ENCODE measurements around the gene ERCC1.
"Not testable (repeated sequence)": the region's sequence is repeated elsewhere in the genome, so short reads cannot be mapped to it uniquely, and the experiment has no call there.

The ERCC1 gene

DNA sequence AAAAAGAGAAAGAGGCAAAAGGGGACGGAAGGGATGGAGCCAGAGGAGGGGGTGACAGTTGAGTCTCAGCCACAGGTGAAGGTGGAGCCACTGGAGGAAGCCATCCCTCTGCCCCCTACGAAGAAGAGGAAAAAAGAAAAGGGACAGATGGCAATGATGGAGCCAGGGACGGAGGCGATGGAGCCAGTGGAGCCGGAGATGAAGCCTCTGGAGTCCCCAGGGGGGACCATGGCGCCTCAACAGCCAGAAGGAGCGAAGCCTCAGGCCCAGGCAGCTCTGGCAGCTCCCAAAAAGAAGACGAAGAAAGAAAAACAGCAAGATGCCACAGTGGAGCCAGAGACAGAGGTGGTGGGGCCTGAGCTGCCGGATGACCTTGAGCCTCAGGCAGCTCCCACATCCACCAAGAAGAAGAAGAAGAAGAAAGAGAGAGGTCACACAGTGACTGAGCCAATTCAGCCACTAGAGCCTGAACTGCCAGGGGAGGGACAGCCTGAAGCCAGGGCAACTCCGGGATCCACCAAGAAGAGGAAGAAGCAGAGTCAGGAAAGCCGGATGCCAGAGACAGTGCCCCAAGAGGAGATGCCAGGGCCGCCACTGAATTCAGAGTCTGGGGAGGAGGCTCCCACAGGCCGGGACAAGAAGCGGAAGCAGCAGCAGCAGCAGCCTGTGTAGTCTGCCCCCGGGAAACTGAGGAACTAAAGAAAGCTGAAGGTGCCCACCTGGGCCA, 14.7 kb downstream of the ERCC1 start:
- no peak for DNase-seq
- Mint-ChIP-seq H3K4me3 (no peak overlapping the region), H3K27me3 (peaks cover 13% of the 10 kb centered on the region), H3K27ac (no peak overlapping the region), H3K36me3 (ENCODE audit: low read depth) (peaks cover 40% of the 10 kb centered on the region), H3K4me1 (peaks cover 39% of the 10 kb centered on the region), H3K9me3 (no peaks in the 10 kb centered on the region)
- no peak for ATAC-seq

DNA sequence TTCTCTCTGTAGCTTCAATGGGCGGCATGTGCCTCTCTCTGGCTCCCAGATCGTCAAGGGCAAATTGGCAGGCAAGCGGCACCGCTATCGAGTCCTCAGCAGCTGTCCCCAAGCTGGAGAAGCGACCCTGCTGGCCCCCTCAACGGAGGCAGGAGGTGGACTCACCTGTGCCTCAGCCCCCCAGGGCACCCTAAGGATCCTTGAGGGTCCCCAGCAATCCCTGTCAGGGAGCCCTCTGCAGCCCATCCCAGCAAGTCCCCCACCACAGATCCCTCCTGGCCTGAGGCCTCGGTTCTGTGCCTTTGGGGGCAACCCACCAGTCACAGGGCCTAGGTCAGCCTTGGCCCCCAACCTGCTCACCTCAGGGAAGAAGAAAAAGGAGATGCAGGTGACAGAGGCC, 15.6 kb downstream of the ERCC1 start:
- Mint-ChIP-seq H3K9me3 (no peaks in the 10 kb centered on the region), H3K4me3 (no peak overlapping the region), H3K36me3 (ENCODE audit: low read depth) (peaks cover 31% of the 10 kb centered on the region), H3K27ac (no peak overlapping the region), H3K4me1 (peaks cover 45% of the 10 kb centered on the region), H3K27me3 (peaks cover 21% of the 10 kb centered on the region)
- DNase-seq, result no peak
- no peak for ATAC-seq

DNA sequence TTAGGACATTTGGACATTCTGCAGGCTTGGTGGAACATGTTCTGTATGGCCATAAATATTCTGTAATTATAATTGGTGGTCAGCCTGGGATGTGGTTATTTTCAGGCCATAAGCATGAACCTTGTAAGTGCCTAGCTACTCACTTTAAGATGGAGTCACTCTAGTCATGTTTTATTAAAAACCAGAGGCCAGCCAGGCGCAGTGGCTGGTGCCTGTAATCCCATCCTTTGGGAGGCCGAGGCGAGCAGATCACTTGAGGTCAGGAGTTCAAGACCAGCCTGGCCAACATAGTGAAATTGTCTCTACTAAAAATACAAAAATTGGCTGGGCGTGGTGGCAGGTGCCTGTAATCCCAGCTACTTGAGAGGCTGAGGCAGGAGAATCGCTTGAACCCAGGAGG, 16.1 kb downstream of the ERCC1 start:
- H3K4me3 Mint-ChIP-seq, result peak overlapping the region; percentile 98
- H3K4me1 Mint-ChIP-seq, result peaks cover 48% of the 10 kb centered on the region
- not testable (repeated sequence) for ATAC-seq, DNase-seq, H3K9me3 Mint-ChIP-seq, H3K27ac Mint-ChIP-seq
- H3K27me3 Mint-ChIP-seq, result peaks cover 27% of the 10 kb centered on the region
- peaks cover 28% of the 10 kb centered on the region for H3K36me3 Mint-ChIP-seq (ENCODE audit: low read depth)

DNA sequence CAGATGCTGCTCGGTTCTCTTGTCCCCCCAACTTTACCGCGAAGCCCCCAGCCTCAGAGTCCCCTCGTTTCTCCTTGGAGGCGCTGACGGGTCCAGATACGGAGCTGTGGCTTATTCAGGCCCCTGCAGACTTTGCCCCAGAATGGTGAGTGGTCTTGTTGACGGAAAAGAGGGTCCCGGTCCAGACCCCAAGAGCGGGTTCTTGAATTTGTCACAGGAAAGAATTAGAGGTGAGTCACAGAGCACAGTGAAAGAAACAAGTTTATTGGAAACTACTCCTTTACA, 16.7 kb downstream of the ERCC1 start:
- Mint-ChIP-seq H3K4me3 (peak overlapping the region; percentile 98), H3K27ac (peak overlapping the region; percentile 91), H3K4me1 (peaks cover 48% of the 10 kb centered on the region)

DNA sequence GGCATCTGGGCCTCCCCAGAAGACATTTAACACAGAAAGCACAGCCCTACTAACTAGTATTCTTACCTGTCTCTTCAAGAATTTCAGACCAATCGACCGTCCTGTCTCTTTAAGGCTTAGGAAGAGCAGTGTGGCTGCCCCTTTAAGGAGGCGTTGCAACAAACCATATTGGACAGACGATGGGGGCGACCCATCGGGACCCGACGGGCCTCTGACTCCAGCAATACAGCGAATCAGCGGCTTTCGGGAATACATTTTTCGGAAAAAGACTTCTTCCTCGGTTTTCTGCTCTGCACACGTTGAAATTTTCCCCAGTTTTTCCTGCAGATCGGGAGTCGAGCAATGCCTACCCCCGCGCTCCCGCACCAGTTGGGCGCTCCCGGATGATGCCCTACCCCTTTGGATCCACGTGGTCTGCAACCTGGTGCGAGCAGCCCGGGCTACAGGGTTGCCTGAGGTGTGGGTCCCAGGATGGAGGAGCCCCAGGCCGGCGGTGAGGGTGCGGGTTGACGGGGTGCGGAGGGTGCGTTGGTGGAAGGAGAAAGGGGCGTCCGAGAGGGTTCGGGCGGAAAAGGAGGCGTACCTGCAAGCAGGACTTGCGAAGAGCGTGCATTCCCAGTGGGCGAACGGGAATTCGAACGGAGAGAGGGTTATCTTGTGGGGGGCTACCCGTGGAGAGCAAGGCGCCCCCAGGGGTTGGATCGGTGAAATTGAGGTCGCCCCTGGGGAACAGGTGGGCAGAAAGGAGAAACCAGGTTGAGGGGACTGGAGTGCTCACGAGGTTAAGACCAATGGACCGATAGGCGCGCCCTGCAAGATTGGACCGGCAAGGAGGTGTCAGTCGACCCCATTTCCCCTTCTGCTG, 17.3 kb downstream of the ERCC1 start, which contains the start of gene POLR1G:
POLR1G (plus strand) TSS at position 419 of the 865 bp plus-strand sequence; CDS start at position 472, 53 bp downstream.
- H3K27me3 Mint-ChIP-seq, result peaks cover 32% of the 10 kb centered on the region
- H3K27ac Mint-ChIP-seq, result peak within 1 kb of the TSS; percentile 91
- ATAC-seq, result peak; percentile 77
- H3K4me1 Mint-ChIP-seq, result peaks cover 48% of the 10 kb centered on the region
- peaks cover 25% of the 10 kb centered on the region for H3K36me3 Mint-ChIP-seq (ENCODE audit: low read depth)
- DNase-seq, result peak; percentile 82
- H3K4me3 Mint-ChIP-seq, result peak within 1 kb of the TSS; percentile 98
- H3K9me3 Mint-ChIP-seq, result no peaks in the 10 kb centered on the region

More for the DNA sequence above, 16.7 kb downstream of the ERCC1 start:
- Mint-ChIP-seq H3K27me3 (peaks cover 29% of the 10 kb centered on the region), H3K36me3 (ENCODE audit: low read depth) (peaks cover 25% of the 10 kb centered on the region), H3K9me3 (no peaks in the 10 kb centered on the region)
- no peak for DNase-seq
- ATAC-seq, result no peak

DNA sequence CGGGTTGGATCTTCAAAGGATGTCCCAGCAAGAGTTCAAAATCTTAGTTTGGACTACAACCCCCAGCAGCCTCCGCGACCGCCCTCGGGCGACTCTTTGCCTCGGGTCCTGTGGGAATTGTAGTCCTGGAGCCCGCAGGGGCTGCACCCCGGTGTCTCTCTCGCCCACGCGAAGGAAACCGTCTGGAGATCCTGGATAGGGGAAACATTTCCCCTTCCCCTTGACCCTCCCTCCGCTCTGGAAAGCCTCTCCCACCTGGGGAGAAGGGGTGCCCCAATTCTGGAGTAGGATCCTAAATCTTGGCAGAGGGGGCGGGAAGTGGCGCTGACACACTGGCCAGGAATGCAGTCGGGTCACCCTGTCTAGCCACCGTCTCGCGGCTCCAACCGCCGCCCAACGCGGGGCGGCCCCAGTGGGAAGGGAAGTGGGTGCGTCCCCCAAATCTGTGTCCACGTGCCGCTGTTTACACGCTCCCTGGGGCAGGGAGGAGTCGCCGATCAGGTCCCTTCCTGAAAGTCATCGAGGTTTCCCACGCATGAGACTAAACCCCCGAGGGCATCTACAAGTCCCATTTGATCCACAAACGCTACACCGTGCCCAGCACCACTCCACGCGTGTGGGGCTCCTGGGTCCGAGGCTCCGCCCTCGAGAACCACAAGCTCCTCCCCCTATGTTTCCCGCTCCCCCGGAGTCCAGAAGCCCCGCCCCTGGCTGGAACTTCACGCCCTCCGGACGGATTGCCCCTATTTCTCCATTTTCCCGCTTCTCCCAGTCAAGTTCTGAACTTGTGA, 18.1 kb downstream of the ERCC1 start:
- peaks cover 20% of the 10 kb centered on the region for H3K36me3 Mint-ChIP-seq (ENCODE audit: low read depth)
- H3K4me3 Mint-ChIP-seq, result peak overlapping the region; percentile 98
- ATAC-seq, result peak; percentile 53
- peak; percentile 85 for DNase-seq
- peak overlapping the region; percentile 91 for H3K27ac Mint-ChIP-seq
- H3K4me1 Mint-ChIP-seq, result peaks cover 48% of the 10 kb centered on the region
- no peaks in the 10 kb centered on the region for H3K9me3 Mint-ChIP-seq
- H3K27me3 Mint-ChIP-seq, result peaks cover 32% of the 10 kb centered on the region

DNA sequence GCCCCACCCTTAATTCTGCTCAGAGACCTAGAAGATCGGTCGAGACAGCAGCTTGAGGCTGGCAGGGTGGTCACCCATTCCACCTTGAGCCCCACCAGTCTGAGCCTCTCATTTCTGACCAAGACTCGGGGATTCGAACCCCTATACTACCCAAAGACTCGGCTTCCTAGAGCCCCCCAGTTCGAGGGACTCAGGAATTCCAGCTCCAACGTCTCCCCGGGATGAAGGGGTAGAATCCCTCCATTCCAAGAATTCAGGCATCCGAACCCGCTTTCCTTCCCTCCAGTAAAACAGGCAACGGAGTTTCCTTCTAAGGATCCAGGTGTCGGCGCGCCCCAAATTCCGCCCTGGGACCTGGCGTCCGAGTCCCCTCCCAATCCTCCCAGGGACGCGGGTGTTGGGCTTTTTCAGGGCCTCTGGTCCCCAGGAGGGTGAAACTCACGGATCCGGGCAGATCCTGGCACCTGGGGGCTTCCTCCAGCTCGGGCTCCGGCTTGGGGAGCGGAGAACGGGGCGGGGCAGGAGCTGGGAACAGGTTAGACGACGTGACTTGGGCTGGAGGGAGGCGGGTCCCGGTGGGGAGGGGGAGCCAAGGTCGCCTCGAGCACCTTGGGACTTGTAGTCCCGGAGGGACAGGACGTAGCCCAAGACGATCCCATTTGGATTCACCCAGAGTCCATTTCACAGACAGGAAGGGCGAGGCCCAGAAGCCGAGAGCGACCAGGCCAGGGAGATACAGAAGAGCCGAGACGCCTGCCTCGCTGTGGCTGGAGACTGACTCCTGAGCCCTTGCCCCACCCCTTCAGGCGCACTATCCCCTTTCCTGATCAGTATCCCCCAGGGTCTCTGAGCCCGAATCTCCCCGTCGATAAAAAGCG, 18.9 kb downstream of the ERCC1 start, which contains the start of gene PPP1R13L:
PPP1R13L (minus strand) TSS at position 513 of the 878 bp plus-strand sequence. CDS start 6,751 bp downstream, outside the sequence.
- peak; percentile 60 for DNase-seq
- H3K27me3 Mint-ChIP-seq, result peaks cover 39% of the 10 kb centered on the region
- no peaks in the 10 kb centered on the region for H3K9me3 Mint-ChIP-seq
- no peak for ATAC-seq
- peak within 1 kb of the TSS; percentile 98 for H3K4me3 Mint-ChIP-seq
- H3K27ac Mint-ChIP-seq, result peak within 1 kb of the TSS; percentile 91
- H3K36me3 Mint-ChIP-seq (ENCODE audit: low read depth), result peaks cover 18% of the 10 kb centered on the region
- H3K4me1 Mint-ChIP-seq, result peaks cover 48% of the 10 kb centered on the region

DNA sequence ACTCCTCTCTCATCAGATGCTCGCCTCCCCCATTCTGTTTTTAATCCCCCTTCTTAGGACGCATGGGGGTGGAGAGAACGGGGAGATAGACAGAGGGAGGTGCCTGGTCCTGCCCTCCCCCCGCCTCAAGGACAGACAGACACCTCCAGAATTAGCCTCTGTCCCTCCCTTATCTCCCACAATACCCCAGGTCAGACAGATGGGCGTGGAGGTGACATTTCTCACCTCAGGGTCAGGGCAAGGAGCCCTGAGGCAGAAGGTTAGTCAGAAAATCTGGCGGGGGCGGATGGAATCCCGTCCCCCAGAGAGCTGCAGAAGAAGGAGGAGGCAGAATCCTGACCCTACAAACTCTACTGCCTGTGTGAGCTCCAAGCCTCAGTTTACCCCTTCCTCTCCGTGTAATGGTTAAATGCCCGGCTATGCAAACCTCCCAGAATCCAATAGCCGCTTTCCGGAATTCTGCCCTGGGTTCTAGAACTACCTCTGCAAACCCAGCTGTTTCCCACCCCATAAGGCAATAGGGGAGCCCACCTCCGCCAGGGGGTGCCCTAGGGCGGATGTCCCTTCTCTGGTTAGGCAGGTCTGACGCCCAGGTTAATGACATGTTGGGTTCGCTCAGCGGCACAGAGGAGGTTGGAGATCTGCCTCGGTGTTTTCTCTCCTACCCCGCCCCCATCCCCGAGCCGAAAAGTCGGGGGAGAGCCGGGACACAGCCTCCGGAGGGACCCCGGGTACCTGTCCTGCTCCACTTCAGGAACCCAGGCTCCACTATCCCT, 19.7 kb downstream of the ERCC1 start:
- DNase-seq (peak; percentile 78), ATAC-seq (no peak)
- Mint-ChIP-seq H3K27ac (no peak overlapping the region), H3K4me1 (peaks cover 48% of the 10 kb centered on the region), H3K36me3 (ENCODE audit: low read depth) (peaks cover 11% of the 10 kb centered on the region), H3K4me3 (peak overlapping the region; percentile 98), H3K27me3 (peaks cover 42% of the 10 kb centered on the region), H3K9me3 (no peaks in the 10 kb centered on the region)

DNA sequence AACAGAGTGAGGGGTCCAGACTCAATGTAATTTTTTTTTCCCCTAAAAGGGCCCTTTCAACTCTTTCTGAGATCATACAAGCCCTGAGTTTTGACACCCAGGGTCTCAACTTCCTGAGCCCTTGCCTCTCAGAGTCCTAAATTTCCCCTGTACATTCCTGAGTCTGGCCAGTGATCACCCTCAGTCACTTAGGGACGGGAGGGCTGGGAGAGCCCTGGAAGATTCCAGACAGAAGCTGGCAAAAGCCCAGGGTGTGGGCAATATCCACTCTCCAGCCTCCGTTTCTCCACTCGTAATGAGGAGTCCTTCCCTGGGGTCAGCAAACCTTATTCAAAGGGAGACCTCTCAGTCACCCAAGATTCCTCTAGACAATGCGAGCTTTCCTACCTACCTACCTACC, 20.4 kb downstream of the ERCC1 start:
- H3K36me3 Mint-ChIP-seq (ENCODE audit: low read depth), result peaks cover 4% of the 10 kb centered on the region
- no peak overlapping the region for H3K4me3 Mint-ChIP-seq
- no peak overlapping the region for H3K27ac Mint-ChIP-seq
- no peaks in the 10 kb centered on the region for H3K9me3 Mint-ChIP-seq
- ATAC-seq, result no peak
- DNase-seq, result no peak
- peaks cover 47% of the 10 kb centered on the region for H3K4me1 Mint-ChIP-seq
- H3K27me3 Mint-ChIP-seq, result peaks cover 48% of the 10 kb centered on the region

DNA sequence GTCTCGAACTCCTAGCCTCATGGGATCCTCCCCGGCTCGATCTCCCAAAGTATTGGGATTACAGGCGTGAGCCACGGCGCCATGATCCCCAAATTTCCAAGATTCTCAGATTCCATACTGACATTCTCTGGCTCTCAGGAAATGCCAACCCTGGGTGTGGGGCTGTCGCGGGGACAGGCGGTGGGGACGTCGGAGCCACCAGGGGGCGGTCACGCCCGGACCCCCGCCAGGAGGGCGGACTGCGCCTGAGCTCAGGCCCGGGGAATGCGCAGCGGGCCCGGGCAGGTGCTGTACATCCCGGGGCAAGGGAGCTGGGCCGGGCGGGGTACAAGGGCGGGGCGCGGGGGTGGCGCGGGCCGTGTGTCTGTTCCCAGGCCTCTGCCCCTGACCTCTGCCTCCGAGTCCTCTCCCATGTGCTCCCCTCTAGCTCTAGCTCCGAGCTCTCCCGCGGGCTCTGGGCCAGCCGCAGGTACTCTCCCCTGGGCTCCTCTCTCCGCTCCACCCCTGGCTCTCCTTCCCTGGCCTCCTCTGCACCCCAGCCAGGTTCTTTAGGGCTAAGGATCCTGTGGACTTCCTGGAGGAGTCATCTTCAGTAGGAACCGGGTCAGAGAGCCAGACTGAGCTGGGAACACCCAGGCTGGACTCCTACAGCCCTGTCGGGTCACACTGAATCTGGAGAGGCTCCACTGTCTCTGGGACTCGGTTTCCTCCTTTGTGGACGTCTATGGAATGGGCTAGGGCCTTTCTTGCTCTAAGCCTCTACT, 21.2 kb downstream of the ERCC1 start:
- H3K9me3 Mint-ChIP-seq, result no peaks in the 10 kb centered on the region

DNA sequence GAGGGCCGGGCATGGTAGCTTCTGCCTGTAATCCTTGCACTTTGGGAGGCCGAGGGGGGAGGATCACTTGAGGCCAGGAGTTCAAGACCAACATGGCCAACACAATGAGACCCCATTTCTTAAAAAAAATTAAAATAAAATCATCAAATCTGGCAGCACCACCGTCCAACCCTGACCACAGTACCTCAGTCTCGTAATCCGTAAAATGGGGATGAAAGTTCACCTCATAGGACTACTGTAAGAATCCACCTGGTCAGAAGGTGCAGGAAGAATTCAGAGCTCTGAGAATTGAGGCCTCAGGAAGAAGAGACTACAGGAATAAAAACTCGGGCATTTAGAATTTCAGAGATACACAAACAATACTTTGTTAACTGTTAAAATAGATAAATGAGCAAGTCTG, 21.9 kb downstream of the ERCC1 start:
- Mint-ChIP-seq H3K27ac (no peak overlapping the region), H3K9me3 (no peaks in the 10 kb centered on the region), H3K4me3 (no peak overlapping the region), H3K36me3 (ENCODE audit: low read depth) (peaks cover 3% of the 10 kb centered on the region), H3K4me1 (peaks cover 40% of the 10 kb centered on the region), H3K27me3 (peaks cover 60% of the 10 kb centered on the region)
- ATAC-seq, result no peak
- no peak for DNase-seq

More for the DNA sequence above, 21.2 kb downstream of the ERCC1 start:
- DNase-seq (peak; percentile 58), ATAC-seq (no peak)
- no peak overlapping the region for H3K4me3 Mint-ChIP-seq
- peaks cover 43% of the 10 kb centered on the region for H3K4me1 Mint-ChIP-seq
- H3K27me3 Mint-ChIP-seq, result peaks cover 53% of the 10 kb centered on the region
- peaks cover 3% of the 10 kb centered on the region for H3K36me3 Mint-ChIP-seq (ENCODE audit: low read depth)
- no peak overlapping the region for H3K27ac Mint-ChIP-seq

DNA sequence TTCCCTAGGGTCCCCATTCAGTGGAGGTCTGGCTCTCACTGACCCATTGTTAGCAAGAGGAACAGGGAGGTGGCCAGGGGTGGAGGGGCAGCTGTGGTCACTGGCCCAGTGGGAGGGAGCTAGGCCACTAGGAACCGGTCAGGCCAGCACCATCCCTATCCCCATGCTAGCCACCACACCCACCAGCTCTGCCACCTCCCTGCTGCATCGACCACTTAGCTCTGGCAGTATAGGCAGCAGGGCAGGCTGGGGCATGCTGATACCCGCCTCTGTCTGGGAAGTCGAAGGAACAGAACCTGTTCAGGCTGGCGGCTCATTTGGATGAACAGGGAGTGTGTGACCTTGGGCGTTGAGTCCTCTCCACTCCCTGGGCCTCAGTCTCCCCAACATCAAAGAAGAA, 23.5 kb downstream of the ERCC1 start:
- DNase-seq (no peak), ATAC-seq (no peak)
- Mint-ChIP-seq H3K9me3 (no peaks in the 10 kb centered on the region), H3K27ac (no peak overlapping the region), H3K4me3 (no peak overlapping the region), H3K27me3 (peaks cover 68% of the 10 kb centered on the region), H3K36me3 (ENCODE audit: low read depth) (no peaks in the 10 kb centered on the region), H3K4me1 (peaks cover 28% of the 10 kb centered on the region)

Data from activated naive CD8-positive, alpha-beta T cell treated with anti-CD3 and anti-CD28 coated beads, Interleukin-2, amount 50 U/mL, for 24 hours (primary cell).